GM20431 (cell line): ENCODE measurements around the gene P2RY8.
"Not testable (repeated sequence)": the region's sequence is repeated elsewhere in the genome, so short reads cannot be mapped to it uniquely, and the experiment has no call there.

Experiments used
- in situ Hi-C: fragments of 300-500 bp; cut with MseI, MboI; formaldehyde crosslinking; loops from one replicate; pipeline ENCODE4 v1.15.0; 2020; ENCODE audit warnings: low sequenced_read_pairs; ENCODE audit not compliant: unreplicated experiment

Gene P2RY8

GRCh38 chrX:1524874-1525582 lies 12.0 kb downstream of the P2RY8 start:
- in situ Hi-C loops: no loop called here

GRCh38 chrX:1522905-1523304 lies 14.1 kb downstream of the P2RY8 start:
- in situ Hi-C loops: not testable (repeated sequence)

DNA sequence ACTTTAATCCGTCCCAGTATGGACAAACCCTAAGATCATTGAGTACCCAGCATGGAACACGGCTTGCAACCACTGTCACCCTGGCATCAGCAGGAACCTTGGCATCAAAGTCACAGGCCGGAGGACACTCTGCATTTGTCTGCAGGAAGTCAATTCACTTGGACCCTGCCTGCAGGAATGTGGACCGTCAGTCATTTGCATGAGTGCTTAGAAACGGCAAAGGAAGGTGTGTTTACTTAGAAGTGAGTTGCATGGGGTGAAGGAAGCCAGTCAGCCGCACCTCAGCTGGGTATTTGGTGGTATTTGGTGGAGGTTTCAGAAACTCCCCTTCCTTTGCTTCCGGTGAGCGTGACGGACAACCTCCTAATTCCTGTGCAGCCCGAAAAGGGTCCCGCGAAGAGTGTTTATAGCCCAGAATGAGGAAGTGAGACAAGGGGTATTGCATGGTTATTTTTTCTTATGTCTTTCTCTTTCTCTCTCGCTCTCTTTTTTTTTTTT lies 15.5 kb downstream of the P2RY8 start:
- in situ Hi-C loops: no loop called here

- in situ Hi-C loops: no loop called here
Measured at GRCh38 chrX:1520350-1520749, 16.6 kb downstream of the P2RY8 start.

DNA sequence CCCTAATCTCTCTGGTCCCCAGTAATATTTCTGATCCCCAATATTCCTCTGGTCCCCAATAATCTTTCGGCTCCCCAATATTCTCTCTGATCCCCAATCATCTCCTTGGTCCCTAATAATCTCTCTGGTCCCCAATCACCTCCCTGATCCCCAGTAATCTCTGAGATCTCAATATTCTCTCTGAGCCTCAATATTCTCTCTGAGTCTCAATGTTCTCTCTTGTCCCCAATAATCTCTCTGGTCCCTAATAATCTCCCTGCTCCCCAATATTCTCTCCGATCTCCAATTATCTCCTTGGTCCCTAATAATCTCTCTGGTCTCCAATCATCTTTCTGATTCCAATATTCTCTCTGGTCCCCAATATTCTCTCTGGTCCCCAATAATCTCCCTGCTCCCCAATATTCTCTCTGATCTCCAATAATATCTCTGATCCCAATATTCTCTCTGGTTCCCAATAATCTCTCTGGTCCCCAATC lies 17.9 kb downstream of the P2RY8 start:
- in situ Hi-C loops: no loop called here

DNA sequence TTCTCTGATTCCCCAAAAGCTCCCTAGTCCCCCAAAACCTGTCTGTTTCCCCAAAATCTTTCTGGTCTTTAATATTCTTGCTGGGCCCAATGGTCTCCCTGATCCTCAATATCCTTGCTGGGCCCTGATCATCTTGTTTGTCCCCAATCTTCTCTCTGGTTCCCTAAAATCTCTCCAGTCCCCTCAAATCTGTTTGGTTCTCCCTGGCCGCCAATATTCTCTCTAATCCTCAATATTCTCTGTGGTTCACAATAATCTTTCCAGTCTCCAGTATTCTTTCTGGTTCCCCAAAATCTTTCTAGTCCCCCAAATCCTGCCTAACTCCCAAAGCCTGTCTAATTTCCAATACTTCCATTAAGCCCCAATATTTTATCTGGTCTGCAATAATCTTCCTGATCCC lies 18.5 kb downstream of the P2RY8 start:
- in situ Hi-C loops: no loop called here

GRCh38 chrX:1516596-1517104 lies 20.3 kb downstream of the P2RY8 start:
- in situ Hi-C loops: no loop called here

DNA sequence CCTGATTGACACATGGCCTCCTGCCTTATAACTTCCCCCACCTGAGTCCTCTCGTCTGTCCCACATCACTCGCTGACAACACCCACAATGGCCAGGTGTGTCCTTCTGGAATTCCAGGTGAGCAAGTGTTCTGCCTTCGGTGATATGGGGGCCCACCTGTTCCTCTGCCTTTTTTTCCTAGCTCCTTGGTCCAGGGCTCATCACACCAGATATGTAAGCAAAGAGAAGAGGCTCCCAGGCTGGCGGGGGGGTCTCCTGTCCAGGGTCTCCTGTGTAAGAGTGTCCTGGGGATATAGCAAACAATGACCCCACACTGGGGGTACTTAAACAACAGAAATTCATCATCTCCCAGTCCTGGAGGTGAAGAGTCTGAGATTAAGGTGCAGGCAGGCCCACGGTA lies 25.2 kb downstream of the P2RY8 start:
- in situ Hi-C loops: no loop called here

- in situ Hi-C loops: no loop called here
Measured at GRCh38 chrX:1511150-1511549, 25.8 kb downstream of the P2RY8 start.

- in situ Hi-C loops: no loop called here
Measured at GRCh38 chrX:1507511-1508463, 29.2 kb downstream of the P2RY8 start.

- in situ Hi-C loops: no loop called here
Measured at GRCh38 chrX:1506916-1507315, 30.1 kb downstream of the P2RY8 start.

DNA sequence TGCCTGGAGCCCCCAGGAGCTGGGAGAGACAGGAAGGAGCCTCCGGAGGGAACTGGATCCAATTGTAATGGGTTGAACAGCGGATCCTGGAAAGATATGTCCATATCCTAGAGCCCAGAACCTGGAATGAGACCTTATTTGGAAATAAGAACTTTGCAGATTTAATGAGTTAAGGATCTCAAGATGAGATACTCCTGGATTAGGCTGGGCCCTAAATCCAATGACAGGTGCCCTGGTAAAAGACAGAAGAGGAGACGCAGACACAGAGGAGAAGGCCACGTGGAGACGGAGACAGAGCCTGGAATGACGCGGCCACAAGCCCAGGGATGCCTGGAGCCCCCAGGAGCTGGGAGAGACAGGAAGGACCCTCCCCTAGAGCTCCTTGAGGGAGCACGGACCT lies 34.1 kb downstream of the P2RY8 start:
- in situ Hi-C loops: no loop called here

DNA sequence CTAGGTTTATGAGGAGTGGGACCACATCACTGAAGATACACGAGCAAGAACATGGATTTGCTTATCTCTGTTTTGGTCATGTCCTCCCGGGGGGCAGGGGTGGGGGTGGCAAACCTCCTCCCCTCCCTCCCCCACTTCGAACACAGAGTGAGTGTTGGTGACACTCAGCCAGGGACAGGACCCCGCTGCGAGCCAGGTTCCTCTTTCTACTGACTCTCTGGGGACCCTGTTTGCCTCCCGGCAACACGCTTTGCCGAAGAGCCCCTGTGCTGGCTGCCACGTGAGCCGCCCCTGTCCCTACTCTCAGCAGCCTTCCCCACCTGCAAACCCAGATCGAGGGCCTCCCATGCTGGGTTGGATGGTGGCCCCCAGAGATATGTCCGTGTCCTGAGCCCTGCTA lies 34.7 kb downstream of the P2RY8 start:
- in situ Hi-C loops: no loop called here

DNA sequence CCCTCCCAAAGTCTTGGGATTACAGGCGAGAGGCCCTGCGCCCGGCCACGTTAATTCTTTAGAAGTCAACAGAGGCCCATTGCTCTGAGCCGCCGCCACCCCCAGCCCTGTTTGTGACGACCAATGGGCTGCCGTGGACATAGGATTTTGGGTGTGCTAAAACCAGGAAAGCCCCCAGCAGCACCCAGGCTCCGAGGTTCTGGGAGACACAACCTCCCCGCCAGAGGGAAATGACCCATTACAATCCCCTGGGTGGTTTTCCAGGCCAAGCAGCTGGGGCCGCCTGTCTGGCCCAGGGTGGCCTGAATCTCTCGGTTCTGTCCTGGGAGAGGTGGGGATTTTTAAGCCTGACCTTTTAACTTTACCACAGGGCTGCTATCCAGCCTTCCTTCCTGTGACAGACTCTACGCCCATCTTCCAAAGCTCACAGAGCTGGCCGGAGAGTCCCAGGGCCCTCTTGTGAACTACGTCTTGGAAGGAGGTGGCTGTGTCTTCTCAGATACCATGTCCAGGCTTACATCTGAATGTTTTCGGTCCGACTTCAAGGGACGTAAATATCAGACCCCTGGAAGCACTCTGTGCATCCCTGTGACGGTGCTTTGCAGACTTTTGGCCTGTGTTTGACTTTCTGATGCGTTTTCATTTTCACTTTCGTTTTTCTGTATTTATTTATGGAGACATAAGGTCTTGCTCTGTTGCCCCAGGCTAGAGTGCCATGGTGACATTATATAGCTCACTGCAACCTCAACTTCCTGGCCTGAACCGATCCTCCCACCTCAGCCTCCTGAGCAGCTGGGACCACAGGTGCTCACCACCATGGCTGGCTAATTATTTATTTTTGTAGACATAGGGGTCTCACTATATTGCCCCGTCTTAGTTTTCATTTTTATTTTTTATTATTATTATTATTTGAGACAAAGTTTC lies 36.0 kb downstream of the P2RY8 start:
- in situ Hi-C loops: no loop called here

DNA sequence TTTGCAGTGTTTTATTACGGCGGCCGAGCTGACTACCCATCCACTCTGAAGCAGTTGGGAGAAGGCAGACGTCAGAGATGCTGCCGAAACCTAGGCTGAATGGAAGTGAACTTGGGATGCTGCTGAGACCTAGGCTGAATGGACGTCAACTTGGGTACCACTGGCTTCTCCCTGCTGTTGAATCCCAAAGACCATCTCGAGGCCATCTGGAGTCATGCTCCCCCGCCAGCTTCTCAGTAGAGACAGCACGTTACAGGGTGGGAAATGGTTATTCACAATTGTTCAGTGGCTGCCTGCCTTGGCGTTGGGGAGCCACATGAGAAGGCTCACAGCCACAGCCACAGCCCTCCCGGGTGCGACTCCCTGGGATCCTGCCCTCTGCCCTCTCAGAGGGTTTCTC lies 40.9 kb downstream of the P2RY8 start:
- in situ Hi-C loops: no loop called here

- in situ Hi-C loops: no loop called here
Measured at GRCh38 chrX:1493877-1494510, 43.0 kb downstream of the P2RY8 start.

DNA sequence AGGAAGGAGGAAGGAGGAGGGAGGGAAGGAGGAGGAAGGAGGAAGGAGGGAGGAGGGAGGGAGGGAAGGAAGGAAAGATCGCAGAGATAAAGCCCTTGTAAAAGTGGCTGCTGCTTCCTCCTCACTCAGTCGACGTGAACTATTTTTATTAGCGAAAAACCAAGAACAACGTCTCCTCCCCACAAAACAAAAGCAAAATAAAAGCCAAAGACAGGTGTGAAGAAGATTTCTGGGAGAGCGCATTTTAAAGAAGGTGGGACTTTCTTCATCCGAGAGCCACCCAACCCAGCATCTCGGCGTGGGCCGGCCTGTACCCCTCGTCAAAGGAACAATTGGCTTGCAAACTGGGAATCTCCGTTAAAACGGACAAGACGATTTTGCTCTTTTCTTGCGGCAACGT lies 43.6 kb downstream of the P2RY8 start:
- in situ Hi-C loops: no loop called here

DNA sequence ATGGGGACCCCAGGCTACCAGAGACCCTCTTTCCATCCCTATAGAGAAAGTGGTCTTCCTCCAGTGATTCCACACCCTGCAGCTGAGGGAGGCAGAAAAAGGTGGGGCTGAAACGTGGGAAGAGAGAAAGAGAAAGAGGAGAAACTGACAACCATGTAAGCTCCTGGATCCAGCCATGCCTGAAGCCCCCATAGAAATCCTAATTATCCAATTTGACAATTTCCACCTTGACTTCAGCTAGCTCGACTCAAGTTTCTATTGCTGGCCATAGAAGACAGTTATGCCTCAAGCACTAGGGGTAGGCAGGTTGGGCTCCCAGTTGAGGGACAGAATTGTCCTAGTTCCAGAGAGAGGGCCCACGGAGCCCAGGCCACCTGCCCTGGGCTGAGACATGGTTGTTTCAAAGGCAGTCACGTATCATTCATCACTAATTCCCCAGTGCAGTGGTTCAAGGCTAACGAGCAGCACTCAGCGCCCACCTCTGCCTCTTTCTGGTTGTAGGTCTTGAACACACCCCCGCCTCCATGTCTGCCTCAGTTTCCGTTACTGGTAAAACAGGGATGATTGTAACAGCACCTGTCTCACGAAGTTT lies 44.5 kb downstream of the P2RY8 start:
- in situ Hi-C loops: no loop called here

DNA sequence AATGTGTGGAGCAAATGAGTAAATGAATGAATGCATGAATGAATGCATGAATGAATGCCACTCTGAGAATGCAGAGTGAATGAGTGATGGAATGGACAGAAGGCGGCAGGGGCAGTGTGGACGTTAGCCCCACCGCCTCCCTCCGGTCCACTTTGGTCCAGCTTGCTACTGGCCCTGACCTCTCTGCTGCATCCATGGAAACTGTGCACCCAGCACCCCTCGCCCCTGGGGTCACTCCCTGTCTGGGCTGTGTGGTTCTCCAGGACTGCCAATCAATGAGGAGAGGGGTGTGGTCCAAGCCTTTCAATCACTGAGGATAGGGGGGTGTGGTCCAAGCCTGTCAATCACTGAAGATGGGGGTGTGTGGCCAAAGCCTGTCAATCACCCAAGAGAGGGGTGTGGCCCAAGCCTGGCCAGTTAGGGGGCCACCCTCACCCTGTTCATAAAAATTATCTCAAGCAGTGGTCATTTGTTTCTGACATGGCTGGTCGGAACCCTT lies 45.1 kb downstream of the P2RY8 start:
- in situ Hi-C loops: no loop called here
